Neural cell (in vitro differentiated cells): ENCODE results near the gene FERMT2. TPM values are rescaled to one million over a fixed set of nuclear protein-coding genes. Genes with fewer than 3 reads are reported as not detected.

Experiments
- H2AFZ ChIP-seq: fragments of 200-600, 300-800 bp; sonication (generic), shearing (Covaris generic); 2 replicates; pipeline ENCODE4 v1.6.0; 2014; ENCODE audit warnings: low read depth, mild to moderate bottlenecking, antibody characterized with exemption, low read length, moderate library complexity
- H3F3A ChIP-seq: fragments of 200-600 bp; shearing (Covaris generic); 2 replicates; pipeline ENCODE4 v1.6.1; 2016; ENCODE audit warnings: mild to moderate bottlenecking, moderate library complexity, mixed read lengths, antibody characterized with exemption, low read length; ENCODE audit not compliant: insufficient read depth, poor library complexity, severe bottlenecking
- H3K27ac ChIP-seq: fragments of 200-600, 300-800 bp; sonication (generic), shearing (Covaris generic); 2 replicates; pipeline ENCODE4 v1.5.1; 2014; ENCODE audit warnings: mild to moderate bottlenecking, low read length, moderate library complexity
- H3K27me3 ChIP-seq: fragments of 300-800, 200-600 bp; sonication (generic), shearing (Covaris generic); 2 replicates; pipeline ENCODE4 v1.6.0; 2014; ENCODE audit warnings: mild to moderate bottlenecking, low read depth, low read length, moderate library complexity; ENCODE audit not compliant: insufficient read depth
- H3K36me3 ChIP-seq: fragments of 300-800, 200-600 bp; sonication (generic), shearing (Covaris generic); 2 replicates; pipeline ENCODE4 v1.5.1; 2014; ENCODE audit warnings: mild to moderate bottlenecking, antibody characterized with exemption, low read length, moderate library complexity; ENCODE audit not compliant: insufficient read depth
- H3K4me2 ChIP-seq: fragments of 300-800, 200-600 bp; sonication (generic), shearing (Covaris generic); 2 replicates; pipeline ENCODE4 v1.6.0; 2014; ENCODE audit warnings: mild to moderate bottlenecking, low read length
- H3K4me3 ChIP-seq: fragments of 300-800, 200-600 bp; sonication (generic), shearing (Covaris generic); 2 replicates; pipeline ENCODE4 v1.5.1; 2014; ENCODE audit warnings: mild to moderate bottlenecking, low read length, moderate library complexity
- H3K79me2 ChIP-seq: fragments of 200-600 bp; shearing (Covaris generic); replicated peaks from 2 replicates; pipeline ENCODE4 v1.6.0; 2014; ENCODE audit warnings: mild to moderate bottlenecking, low read length, moderate library complexity; ENCODE audit not compliant: insufficient read depth
- H3K9ac ChIP-seq: fragments of 300-800, 200-600 bp; sonication (generic), shearing (Covaris generic); 2 replicates; pipeline ENCODE4 v1.6.1; 2016; ENCODE audit warnings: mild to moderate bottlenecking, low read length, mixed read lengths
- H3K9me2 ChIP-seq: fragments of 200-600 bp; shearing (Covaris generic); 2 replicates; pipeline ENCODE4 v1.6.1; 2016; ENCODE audit warnings: mild to moderate bottlenecking, low read length, mixed read lengths; ENCODE audit not compliant: insufficient read depth
- H3K9me3 ChIP-seq: fragments of 200-600, 300-800 bp; sonication (generic), shearing (Covaris generic); 2 replicates; pipeline ENCODE4 v1.6.1; 2016; ENCODE audit warnings: mild to moderate bottlenecking, mixed run types, low read length, moderate library complexity, mixed read lengths
- H4K20me1 ChIP-seq: fragments of 200-600 bp; shearing (Covaris generic); 2 replicates; pipeline ENCODE4 v1.6.1; 2016; ENCODE audit warnings: mild to moderate bottlenecking, mixed run types; ENCODE audit not compliant: insufficient read depth
- EP300 ChIP-seq: fragments of 450-650 bp; conservative IDR thresholded peaks from 2 replicates; pipeline ENCODE4 v1.6.1; 2014; ENCODE audit warnings: antibody characterized with exemption, mild to moderate bottlenecking, moderate library complexity; ENCODE audit not compliant: poor library complexity, severe bottlenecking
- EZH2 ChIP-seq: fragments of 200-600, 300-800 bp; shearing (Covaris generic), sonication (generic); IDR thresholded peaks from 2 replicates; pipeline ENCODE4 v1.6.1; 2014; ENCODE audit warnings: antibody characterized with exemption, low read length, borderline replicate concordance, mild to moderate bottlenecking; ENCODE audit not compliant: insufficient read depth, poor library complexity, severe bottlenecking
- MXI1 ChIP-seq: fragments of 450-650 bp; conservative IDR thresholded peaks from 2 replicates; pipeline ENCODE4 v1.6.1; 2014; ENCODE audit warnings: antibody characterized with exemption, mild to moderate bottlenecking; ENCODE audit not compliant: poor library complexity, severe bottlenecking
- POLR2AphosphoS5 ChIP-seq: IDR thresholded peaks from 2 replicates; pipeline ENCODE4 v1.6.1; 2012
- RAD21 ChIP-seq: fragments of 450-650 bp; conservative IDR thresholded peaks from 2 replicates; pipeline ENCODE4 v1.6.1; 2014; ENCODE audit warnings: antibody characterized with exemption, mild to moderate bottlenecking, moderate library complexity
- REST ChIP-seq: IDR thresholded peaks from 2 replicates; pipeline ENCODE4 v1.6.1; 2012; ENCODE audit warnings: borderline replicate concordance
- SMC3 ChIP-seq: fragments of 450-650 bp; conservative IDR thresholded peaks from 2 replicates; pipeline ENCODE4 v1.6.1; 2014; ENCODE audit warnings: antibody characterized with exemption, mild to moderate bottlenecking, moderate library complexity; ENCODE audit not compliant: poor library complexity
- TAF1 ChIP-seq: IDR thresholded peaks from 2 replicates; pipeline ENCODE4 v1.6.1; 2012; ENCODE audit warnings: low read depth
- polyA plus RNA-seq: library from polyadenylated mRNA; depleted of rRNA; stranded (reverse); fragments of >200 nt; gene quantifications from 2 replicates; pipeline ENCODE4 v1.2.3, GENCODE V29; 2014
- TF ChIP-seq, protein P1 (sequence below): fragments of 450-650 bp; IDR thresholded peaks from 2 replicates; pipeline ENCODE4 v1.5.1; 2014; ENCODE audit warnings: antibody characterized with exemption, mild to moderate bottlenecking, moderate library complexity; ENCODE audit not compliant: poor library complexity, severe bottlenecking

FERMT2 gene
- polyA plus RNA-seq, 1 donor from 2014 or later = 59.6 TPM

GRCh38 chr14:52937869-52938268, 13.0 kb downstream of the FERMT2 start:
- TF ChIP-seq TAF1 (no peak), EZH2 (no peak), MXI1 (no peak), SMC3 (no peak)
- no peaks in the 10 kb centered on the region for H3K9me3 ChIP-seq
- H2AFZ ChIP-seq = no peak overlapping the region
- H3K27me3 ChIP-seq = no peaks in the 10 kb centered on the region
- H3K9ac ChIP-seq = no peak overlapping the region
- no peaks in the 10 kb centered on the region for H3F3A ChIP-seq
- H4K20me1 ChIP-seq = no peaks in the 10 kb centered on the region
- H3K79me2 ChIP-seq = peaks cover 26% of the 10 kb centered on the region
- H3K4me3 ChIP-seq = no peak overlapping the region
- no peak overlapping the region for H3K4me2 ChIP-seq
- no peaks in the 10 kb centered on the region for H3K9me2 ChIP-seq
- no peak overlapping the region for H3K27ac ChIP-seq
- no peaks in the 10 kb centered on the region for H3K36me3 ChIP-seq

DNA sequence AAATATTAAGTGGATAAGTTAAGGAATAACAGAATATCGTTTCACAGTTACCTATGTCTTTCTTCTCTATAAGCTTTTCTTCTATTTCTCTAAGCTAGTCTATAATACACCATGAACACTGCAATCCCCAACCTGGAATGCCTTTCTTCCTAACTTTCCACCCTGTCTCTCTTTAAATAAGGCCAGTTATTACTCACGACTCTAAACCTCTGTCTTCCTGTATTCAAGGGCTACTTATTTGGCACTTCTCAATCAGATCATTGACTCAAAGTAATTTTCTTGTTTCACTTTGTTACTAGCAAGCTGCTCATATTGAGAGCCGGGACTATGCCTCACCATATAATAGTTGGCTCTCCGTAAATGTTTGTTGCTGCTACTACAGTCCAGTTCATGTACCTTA, 13.5 kb downstream of the FERMT2 start:
- no peak overlapping the region for H3K4me2 ChIP-seq
- H3K4me3 ChIP-seq = no peak overlapping the region
- no peak overlapping the region for H3K27ac ChIP-seq
- H3K79me2 ChIP-seq = peaks cover 24% of the 10 kb centered on the region
- no peaks in the 10 kb centered on the region for H4K20me1 ChIP-seq
- H3K9me3 ChIP-seq = no peaks in the 10 kb centered on the region
- H3K27me3 ChIP-seq = no peaks in the 10 kb centered on the region
- H3K36me3 ChIP-seq = no peaks in the 10 kb centered on the region
- TF ChIP-seq SMC3 = no peak
- H3K9ac ChIP-seq = no peak overlapping the region
- H3F3A ChIP-seq = no peaks in the 10 kb centered on the region
- no peaks in the 10 kb centered on the region for H3K9me2 ChIP-seq
- no peak overlapping the region for H2AFZ ChIP-seq

DNA sequence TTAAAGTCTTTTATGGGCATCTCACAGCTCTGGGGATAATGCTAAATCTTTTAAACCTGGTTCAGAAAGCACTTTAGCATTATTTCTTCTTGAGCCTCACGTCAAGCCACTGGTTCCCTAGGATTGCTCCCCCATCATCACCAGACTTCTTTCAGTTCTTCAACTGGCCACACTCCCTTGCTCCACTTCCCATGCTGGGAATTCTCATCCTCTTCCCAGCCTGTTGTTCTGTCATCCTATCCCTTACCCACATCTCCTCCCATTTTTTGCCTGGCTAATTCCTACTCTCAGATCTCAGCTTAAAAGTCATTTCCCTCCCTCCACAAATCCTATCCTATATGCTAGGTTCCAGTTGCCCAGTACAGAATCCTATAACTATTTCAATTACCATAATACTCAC, 14.4 kb downstream of the FERMT2 start:
- H4K20me1 ChIP-seq = no peaks in the 10 kb centered on the region

More for the DNA sequence above, 14.4 kb downstream of the FERMT2 start:
- H3K9ac ChIP-seq = no peak overlapping the region
- TF ChIP-seq REST = no peak
- no peak for TF ChIP-seq EZH2
- TF ChIP-seq EP300 = no peak
- TF ChIP-seq, protein P1, sequence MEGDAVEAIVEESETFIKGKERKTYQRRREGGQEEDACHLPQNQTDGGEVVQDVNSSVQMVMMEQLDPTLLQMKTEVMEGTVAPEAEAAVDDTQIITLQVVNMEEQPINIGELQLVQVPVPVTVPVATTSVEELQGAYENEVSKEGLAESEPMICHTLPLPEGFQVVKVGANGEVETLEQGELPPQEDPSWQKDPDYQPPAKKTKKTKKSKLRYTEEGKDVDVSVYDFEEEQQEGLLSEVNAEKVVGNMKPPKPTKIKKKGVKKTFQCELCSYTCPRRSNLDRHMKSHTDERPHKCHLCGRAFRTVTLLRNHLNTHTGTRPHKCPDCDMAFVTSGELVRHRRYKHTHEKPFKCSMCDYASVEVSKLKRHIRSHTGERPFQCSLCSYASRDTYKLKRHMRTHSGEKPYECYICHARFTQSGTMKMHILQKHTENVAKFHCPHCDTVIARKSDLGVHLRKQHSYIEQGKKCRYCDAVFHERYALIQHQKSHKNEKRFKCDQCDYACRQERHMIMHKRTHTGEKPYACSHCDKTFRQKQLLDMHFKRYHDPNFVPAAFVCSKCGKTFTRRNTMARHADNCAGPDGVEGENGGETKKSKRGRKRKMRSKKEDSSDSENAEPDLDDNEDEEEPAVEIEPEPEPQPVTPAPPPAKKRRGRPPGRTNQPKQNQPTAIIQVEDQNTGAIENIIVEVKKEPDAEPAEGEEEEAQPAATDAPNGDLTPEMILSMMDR = no peak
- no peak for TF ChIP-seq TAF1
- TF ChIP-seq SMC3 = no peak
- TF ChIP-seq RAD21 = no peak
- no peak for TF ChIP-seq POLR2AphosphoS5
- no peak for TF ChIP-seq MXI1
- H3K79me2 ChIP-seq = peaks cover 17% of the 10 kb centered on the region
- no peaks in the 10 kb centered on the region for H3K9me3 ChIP-seq
- H3K27ac ChIP-seq = no peak overlapping the region
- no peaks in the 10 kb centered on the region for H3K27me3 ChIP-seq
- no peaks in the 10 kb centered on the region for H3K36me3 ChIP-seq
- no peak overlapping the region for H3K4me2 ChIP-seq
- no peaks in the 10 kb centered on the region for H3F3A ChIP-seq
- no peaks in the 10 kb centered on the region for H3K9me2 ChIP-seq
- no peak overlapping the region for H2AFZ ChIP-seq
- no peak overlapping the region for H3K4me3 ChIP-seq
